ENCODE results near the gene C19orf81. TPM values are rescaled to one million over a fixed set of nuclear protein-coding genes. Genes with fewer than 3 reads are reported as not detected.

Gene C19orf81
- total and polyA plus RNA-seq, 2 donors (not counting 3 experiments of a cell fraction or from before 2014, with no cell fraction given) = 0.79 to 2.5 TPM

DNA sequence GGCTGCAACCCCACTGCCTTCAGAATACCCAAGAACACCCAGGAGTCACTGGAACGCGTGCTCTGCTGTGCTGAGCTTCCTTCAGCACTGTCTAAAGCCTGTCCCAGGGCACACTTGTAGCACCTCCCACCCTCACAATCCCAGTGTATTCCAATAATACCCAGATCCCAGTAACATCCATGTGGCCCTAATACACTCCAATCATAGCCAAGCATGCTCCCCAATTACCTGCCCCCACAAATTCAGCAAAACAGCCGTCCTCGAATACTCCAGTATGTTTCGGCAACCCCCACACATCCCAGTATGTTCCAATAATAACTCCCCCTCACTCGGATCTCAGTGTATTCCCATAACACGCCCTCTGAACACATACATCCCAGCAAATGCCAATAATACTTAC lies 41.2 kb downstream of the C19orf81 start:
- no peaks in the 10 kb centered on the region for H3K9me1 ChIP-seq (replicated peaks; ENCODE audit: control insufficient read depth, extremely low read depth, insufficient read depth, low read length)
- BruUV-seq (replicated peaks) = no TSS peak
- no peaks in the 10 kb centered on the region for H3K36me3 ChIP-seq (ENCODE audit: control insufficient read depth in 2 of 2, extremely low read depth in 1 of 2, insufficient read depth in 2 of 2, low read length in 2 of 2)
- H3K9ac ChIP-seq (replicated peaks; ENCODE audit: extremely low read depth, insufficient read depth, low read length) = no peak overlapping the region
- intact Hi-C loops (cut with micrococcal nuclease) (no loop called here), dilution Hi-C loops (cut with MboI; ENCODE audit: extremely low pct_ligation_motif_present, low sequenced_read_pairs) (no loop called here)
- H3K79me2 ChIP-seq (ENCODE audit: control insufficient read depth, insufficient read depth, low read length) = no peaks in the 10 kb centered on the region
- H3K4me2 ChIP-seq (ENCODE audit: insufficient read depth, low read length) = no peak overlapping the region
- ChIA-PET POLR2A (no interaction called here), CTCF (interaction anchor here (1.1 to 1.5 kb wide), 2 partner anchors 10 to 21 kb away, joined by 3 to 8 read pairs; no protein-coding TSS in a partner anchor)
- TF ChIP-seq POLR2A (IDR thresholded peaks at IDR 0.05; ENCODE audit: low read depth, low read length) = no peak
- TF ChIP-seq EZH2 (IDR thresholded peaks at IDR 0.05; ENCODE audit: borderline replicate concordance, low read depth, low read length, severe bottlenecking) = no peak
- no peak for TF ChIP-seq JUN (IDR thresholded peaks at IDR 0.05; ENCODE audit: borderline replicate concordance, insufficient read depth, insufficient read length, low read depth)
- TF ChIP-seq GATA2 (IDR thresholded peaks at IDR 0.05; ENCODE audit: insufficient read depth, insufficient read length, low read depth, low read length) = no peak
- no peak for TF ChIP-seq CTCF (IDR thresholded peaks at IDR 0.05; ENCODE audit: extremely low read depth in 1 of 2, insufficient read depth in 1 of 2, low read depth in 1 of 2, low read length in 2 of 2)
- no peak for TF ChIP-seq MYC (IDR thresholded peaks at IDR 0.05; ENCODE audit: low read depth, low read length)
- TF ChIP-seq FOS (IDR thresholded peaks at IDR 0.05; ENCODE audit: borderline replicate concordance, insufficient read depth, low read length) = no peak
- no peak for TF ChIP-seq MAX (IDR thresholded peaks at IDR 0.05; ENCODE audit: insufficient read depth, insufficient read length)
- no peak for TF ChIP-seq POLR2AphosphoS5 (IDR thresholded peaks at IDR 0.05; ENCODE audit: insufficient read depth, low read depth, low read length)
- H4K20me1 ChIP-seq (replicated peaks; ENCODE audit: control insufficient read depth, extremely low read depth, insufficient read depth, low read length) = no peaks in the 10 kb centered on the region
- no peaks in the 10 kb centered on the region for H3K4me1 ChIP-seq (ENCODE audit: control insufficient read depth, extremely low read depth, insufficient read depth, low read length)
- H3K9me3 ChIP-seq (replicated peaks; ENCODE audit: control insufficient read depth, insufficient read depth, low read length) = no peaks in the 10 kb centered on the region
- peaks cover 14 to 31% of the 10 kb centered on the region in 2 experiments for H3K27me3 ChIP-seq (ENCODE audit: control insufficient read depth in 2 of 2, insufficient read depth in 2 of 2, low read length in 2 of 2)
- H3K27ac ChIP-seq (ENCODE audit: insufficient read depth, low read depth, low read length) = no peak overlapping the region
- H2AFZ ChIP-seq (ENCODE audit: low read depth, low read length) = no peak overlapping the region
- H3K4me3 ChIP-seq (replicated peaks in 1 of 3; ENCODE audit: insufficient read depth in 1 of 3, low read depth in 1 of 3, low read length in 3 of 3) = no peak overlapping the region
- no peak for DNase-seq (ENCODE audit: low read depth, low spot score)
- FAIRE-seq = no peak

All from endothelial cell of umbilical vein (primary cell).